Measurements from ENCODE around the gene IGSF23.

Gene IGSF23

DNA sequence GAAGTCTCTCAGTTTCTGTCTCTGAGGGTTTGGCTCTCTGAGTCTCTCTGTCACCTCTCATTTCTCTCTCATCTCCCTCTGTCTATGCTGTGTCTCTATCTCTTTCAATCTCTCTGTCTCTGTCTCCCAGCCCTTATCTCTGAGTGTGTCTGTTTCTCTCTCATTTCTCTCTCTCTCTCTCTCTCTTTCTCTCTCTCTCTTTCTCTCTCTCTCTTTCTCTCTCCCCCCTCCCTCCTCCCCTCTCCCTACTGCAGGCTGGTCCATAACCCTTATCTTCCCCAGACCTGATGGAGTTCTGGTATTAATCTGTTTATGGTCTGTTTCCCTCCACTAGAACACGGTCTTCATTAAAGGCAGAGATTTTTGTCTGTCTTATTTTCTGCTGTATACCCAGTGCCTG, 29.0 kb downstream of the IGSF23 start:
- DNase-seq, result no peak

GRCh38 chr19:44643605-44644401, 30.4 kb downstream of the IGSF23 start, which contains the start of gene PVR:
PVR (plus strand) TSS chr19:44643910; CDS start chr19:44644097, 187 bp downstream.
- peak; percentile 37 to 66 for DNase-seq

DNA sequence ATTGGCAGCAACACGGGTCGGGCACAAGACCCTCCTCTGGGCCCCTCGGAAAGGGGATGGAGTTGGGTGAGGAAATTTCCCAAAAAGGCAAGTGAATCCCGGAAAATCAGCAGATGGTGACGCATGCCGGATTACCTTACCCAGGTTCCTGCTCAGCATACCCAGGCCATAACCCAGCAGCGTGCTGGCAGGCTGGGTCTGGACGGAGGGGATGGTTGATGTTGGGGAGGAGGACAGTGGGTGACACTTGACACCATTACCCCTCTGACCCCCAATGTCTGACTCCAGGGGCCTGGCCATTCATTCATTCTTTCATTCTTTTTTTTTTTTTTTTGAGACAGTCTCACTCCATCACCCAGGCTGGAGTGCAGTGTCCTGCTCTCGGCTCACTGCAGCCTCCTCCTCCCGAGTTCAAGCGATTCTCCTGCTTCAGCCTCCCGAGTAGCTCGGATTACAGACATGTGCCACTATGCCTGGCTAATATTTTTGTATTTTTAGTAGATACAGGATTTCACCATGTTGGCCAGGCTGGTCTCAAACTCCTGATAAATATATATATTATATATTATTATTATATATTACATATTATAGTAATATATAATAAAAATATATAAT, 31.1 kb downstream of the IGSF23 start:
- DNase-seq, result peak; percentile 21 to 45

- DNase-seq, result no peak
Observed at GRCh38 chr19:44645407-44646048, 32.2 kb downstream of the IGSF23 start.

DNA sequence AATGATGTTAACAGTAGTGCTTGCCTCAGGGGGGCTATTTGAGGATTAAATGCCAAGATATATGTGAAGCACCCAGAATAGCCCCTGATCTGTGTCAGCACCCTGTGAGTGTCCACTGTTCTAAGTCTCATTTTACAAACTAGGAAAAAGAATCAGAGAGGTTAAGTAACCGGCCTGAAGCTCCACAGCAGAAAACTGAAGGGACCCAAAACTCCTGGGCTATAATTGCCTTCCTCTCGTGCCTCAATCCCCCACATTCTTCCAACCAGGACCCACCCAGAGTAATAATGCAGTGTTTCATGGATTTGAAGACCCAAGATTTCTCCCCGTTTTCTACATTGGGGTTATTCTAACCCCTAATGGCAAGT, 32.7 kb downstream of the IGSF23 start:
- no peak for DNase-seq

DNA sequence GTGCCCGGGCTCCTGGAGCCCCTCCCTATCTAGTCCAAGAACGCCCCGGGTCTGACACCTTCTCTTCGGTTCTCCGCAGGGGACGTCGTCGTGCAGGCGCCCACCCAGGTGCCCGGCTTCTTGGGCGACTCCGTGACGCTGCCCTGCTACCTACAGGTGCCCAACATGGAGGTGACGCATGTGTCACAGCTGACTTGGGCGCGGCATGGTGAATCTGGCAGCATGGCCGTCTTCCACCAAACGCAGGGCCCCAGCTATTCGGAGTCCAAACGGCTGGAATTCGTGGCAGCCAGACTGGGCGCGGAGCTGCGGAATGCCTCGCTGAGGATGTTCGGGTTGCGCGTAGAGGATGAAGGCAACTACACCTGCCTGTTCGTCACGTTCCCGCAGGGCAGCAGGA, 33.8 kb downstream of the IGSF23 start:
- DNase-seq, result no peak

- DNase-seq, result no peak
Observed at GRCh38 chr19:44648631-44649251, 35.4 kb downstream of the IGSF23 start.

DNA sequence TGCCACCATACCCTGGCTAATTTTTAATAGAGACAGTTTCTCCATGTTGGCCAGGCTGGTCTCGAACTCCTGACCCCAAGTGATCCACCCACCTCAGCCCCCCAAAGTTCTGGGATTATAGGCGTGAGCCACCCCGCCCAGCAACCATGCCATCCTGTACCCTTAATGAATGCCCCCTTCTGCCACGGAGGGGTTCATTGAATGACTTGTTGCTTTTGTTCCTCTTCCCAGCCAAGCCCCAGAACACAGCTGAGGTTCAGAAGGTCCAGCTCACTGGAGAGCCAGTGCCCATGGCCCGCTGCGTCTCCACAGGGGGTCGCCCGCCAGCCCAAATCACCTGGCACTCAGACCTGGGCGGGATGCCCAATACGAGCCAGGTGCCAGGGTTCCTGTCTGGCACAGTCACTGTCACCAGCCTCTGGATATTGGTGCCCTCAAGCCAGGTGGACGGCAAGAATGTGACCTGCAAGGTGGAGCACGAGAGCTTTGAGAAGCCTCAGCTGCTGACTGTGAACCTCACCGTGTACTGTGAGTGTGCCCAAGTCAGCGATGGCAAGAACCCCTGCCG, 36.3 kb downstream of the IGSF23 start:
- no peak for DNase-seq

- no peak for DNase-seq
Observed at GRCh38 chr19:44653343-44653742, 40.0 kb downstream of the IGSF23 start.

- DNase-seq, result peak in 1 of 2 experiments; percentile 30
Observed at GRCh38 chr19:44653977-44654774, 40.8 kb downstream of the IGSF23 start.

DNA sequence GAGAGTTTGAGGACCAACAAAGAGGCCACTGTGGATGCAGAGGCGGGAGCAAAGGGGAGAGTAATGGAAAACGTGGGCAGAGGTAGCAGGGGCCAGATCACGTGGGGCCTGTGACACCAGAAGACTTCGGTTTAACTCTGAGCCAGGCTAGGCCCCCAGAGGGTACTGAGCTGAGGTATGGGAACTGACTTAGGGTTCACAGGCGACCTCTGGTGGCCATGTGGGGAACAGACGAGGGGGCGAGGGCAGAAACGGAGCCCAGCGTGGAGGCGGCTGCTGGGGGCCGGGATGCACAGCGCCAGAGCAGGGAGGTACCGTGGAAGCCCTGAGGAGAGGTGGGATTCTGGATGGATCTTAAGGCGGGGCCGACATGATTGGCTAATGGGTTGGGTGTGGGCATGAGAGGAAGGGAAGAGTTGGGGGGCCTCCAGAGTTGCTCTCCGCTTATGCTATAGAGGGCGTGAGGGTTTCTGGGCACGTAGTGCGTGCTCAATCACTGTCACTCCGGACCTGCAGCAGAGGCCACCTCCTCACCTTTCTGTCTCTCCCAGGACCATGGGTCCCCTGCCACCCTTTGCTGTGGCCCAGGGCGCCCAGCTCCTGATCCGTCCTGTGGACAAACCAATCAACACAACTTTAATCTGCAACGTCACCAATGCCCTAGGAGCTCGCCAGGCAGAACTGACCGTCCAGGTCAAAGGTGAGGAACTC, 44.0 kb downstream of the IGSF23 start:
- peak; percentile 21 to 59 for DNase-seq

- no peak for DNase-seq
Observed at GRCh38 chr19:44658069-44658733, 44.8 kb downstream of the IGSF23 start.

DNA sequence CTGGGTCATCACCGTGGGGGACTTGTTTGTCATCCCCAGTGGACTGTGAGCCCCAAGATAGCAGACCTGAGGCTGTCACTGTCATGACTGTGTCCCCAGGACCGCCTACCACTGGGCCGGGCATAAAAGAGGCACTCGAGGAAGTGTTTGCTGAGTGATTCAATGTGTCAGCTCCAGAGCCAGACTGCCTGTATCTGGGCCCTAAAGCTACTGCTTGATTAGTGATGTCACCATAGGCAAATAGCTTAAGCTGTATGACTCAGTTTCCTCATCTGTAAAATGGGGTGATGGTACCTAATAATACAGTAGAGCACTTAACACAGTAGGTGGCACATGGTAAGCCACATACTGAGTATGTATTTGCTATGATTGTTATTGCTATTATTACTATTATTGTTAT, 46.7 kb downstream of the IGSF23 start:
- no peak for DNase-seq

- no peak for DNase-seq
Observed at GRCh38 chr19:44661205-44661604, 47.8 kb downstream of the IGSF23 start.

- no peak for DNase-seq
Observed at GRCh38 chr19:44661904-44662303, 48.5 kb downstream of the IGSF23 start.

DNA sequence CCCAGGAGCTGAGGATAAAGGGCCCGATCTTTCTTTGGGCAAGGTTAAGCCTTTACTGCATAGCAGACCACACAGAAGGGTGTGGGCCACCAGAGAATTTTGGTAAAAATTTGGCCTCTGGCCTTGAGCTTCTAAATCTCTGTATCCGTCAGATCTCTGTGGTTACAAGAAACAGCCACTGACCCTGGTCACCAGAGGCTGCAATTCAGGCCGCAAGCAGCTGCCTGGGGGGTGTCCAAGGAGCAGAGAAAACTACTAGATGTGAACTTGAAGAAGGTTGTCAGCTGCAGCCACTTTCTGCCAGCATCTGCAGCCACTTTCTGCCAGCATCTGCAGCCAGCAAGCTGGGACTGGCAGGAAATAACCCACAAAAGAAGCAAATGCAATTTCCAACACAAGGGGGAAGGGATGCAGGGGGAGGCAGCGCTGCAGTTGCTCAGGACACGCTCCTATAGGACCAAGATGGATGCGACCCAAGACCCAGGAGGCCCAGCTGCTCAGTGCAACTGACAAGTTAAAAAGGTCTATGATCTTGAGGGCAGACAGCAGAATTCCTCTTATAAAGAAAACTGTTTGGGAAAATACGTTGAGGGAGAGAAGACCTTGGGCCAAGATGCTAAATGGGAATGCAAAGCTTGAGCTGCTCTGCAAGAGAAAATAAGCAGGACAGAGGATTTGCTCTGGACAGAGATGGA, 49.5 kb downstream of the IGSF23 start:
- DNase-seq, result no peak

GRCh38 chr19:44663996-44664395, 50.6 kb downstream of the IGSF23 start:
- no peak for DNase-seq

DNA sequence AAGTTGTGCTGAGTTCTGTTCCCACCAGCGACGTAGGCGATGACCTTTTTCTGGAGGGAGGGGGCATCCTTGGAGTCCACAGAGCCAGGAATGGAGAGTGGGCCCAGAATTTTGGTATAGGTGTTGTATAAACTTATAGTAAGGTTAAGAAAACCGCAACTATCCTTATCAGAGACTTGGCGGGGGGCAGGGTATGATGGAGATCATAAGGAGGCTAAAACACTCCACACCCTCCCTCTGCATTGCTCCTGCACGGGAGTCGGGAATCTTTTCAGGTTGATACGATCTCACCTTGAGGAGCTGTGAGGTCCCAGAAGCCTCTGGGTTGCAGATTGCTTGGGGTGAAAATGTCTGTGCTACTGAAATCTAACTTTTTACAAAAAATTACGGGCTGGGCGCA, 51.6 kb downstream of the IGSF23 start:
- DNase-seq, result no peak

DNA sequence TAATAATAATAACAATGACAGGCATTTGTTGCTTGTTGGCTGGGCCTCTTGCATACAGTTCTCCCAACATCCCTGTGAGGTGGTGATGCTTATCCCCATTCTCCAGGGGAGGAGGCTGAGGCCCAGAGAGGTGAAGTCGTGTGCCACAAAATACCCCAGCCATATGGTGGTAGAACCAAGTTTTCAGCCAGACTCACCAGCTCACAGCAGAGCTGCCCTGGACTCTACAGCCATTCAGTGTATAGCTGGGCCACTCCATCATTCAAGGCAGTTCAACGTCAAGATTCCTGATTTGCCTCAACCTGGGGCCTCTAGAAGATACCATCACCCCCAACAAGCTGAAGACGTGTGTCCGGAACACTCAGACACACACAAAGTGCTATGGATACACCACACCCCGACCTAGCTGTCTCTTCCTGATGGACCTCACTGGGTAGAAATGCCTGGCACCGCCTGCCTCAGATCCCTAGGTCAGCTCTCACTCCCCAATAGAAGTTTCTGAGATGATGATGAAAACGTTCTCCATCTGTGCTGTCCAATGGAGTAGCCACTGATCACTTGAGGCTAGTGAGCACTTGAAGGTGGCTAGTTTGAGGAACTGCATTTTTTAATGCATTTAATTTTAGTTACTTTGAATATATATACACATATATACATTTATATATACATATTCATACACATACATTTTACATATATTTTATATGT, 53.6 kb downstream of the IGSF23 start:
- DNase-seq, result no peak
